ENCODE data around the gene COL15A1. TPM values are rescaled to one million over a fixed set of nuclear protein-coding genes. Genes with fewer than 3 reads are reported as not detected.

The COL15A1 gene
- total RNA-seq, 1 donor from 2014 or later = 8.0 TPM

DNA sequence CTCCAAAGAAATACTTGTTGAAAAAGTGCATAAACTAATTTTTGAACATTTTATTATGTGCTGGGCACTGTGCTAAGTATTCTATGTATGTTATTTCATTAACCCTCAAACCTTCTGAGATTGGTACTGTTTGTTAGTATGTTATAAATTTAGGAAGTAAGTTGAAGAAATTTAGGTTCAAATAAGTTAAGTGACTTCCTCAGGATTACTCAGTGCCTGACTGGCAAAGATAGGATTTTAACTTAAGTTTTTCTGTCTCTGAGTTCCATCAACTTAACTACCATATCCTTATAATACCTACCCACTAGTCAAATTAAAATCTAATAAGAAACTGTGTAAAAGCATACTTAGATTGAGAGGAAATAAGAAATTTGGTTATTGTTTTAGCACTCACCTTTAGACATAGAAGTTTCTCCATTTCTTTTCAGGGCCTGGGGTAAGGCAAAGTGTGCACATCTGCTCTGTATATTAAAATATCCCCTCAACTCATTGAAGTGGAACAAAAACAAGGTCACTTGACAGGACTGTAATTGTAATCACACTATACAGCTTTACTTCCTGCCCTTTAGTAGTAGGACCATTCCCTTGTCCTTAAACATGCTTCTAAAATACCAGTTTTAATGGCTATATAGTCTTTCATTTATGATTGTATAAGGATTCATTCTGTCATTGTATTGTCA lies 176.4 kb downstream of the COL15A1 start:
- Histone ChIP-seq H3K4me3 (no peak overlapping the region), H3K27ac (no peak overlapping the region), H3K27me3 (ENCODE audit: low read depth) (no peaks in the 10 kb centered on the region), H3K9me3 (no peaks in the 10 kb centered on the region), H3K36me3 (no peaks in the 10 kb centered on the region), H3K4me1 (peaks cover 59% of the 10 kb centered on the region)
- TF ChIP-seq CTCF (IDR thresholded peaks at IDR 0.05) = no peak
- ATAC-seq = no peak
- DNase-seq = no peak
- intact Hi-C loops (cut with DNase I) = no loop called here

Other genes with a start within 250 kb of the COL15A1 start
- 0.24 TPM for gene GABBR2, start 235.0 kb upstream of the COL15A1 start, total RNA-seq
- 16.5 TPM for gene ANKS6, start 147.4 kb upstream of the COL15A1 start, total RNA-seq
- gene GALNT12, start 136.2 kb upstream of the COL15A1 start, total RNA-seq = 23.2 TPM
- gene TGFBR1, start 161.2 kb downstream of the COL15A1 start, total RNA-seq = 78.8 TPM

Data from lower lobe of right lung (tissue), 2 donors.